Body of pancreas (tissue), 4 donors: ENCODE measurements around the gene PTPRN. TPM values are rescaled to one million over a fixed set of nuclear protein-coding genes. Genes with fewer than 3 reads are reported as not detected.

Source experiments
- ATAC-seq: fragments of 150-250 bp; one replicate; pipeline ENCODE4 v1.9.1; 2016
- DNase-seq, 4 donors: peaks; one replicate each; pipeline ENCODE4 v3.0.0-alpha.2; 2019
- H3K27ac ChIP-seq, 4 donors: fragments of 200-600 bp; sonication (generic); 1 replicate in 3 of 4; 2 replicates in 1 of 4; pipeline versions ENCODE4 v1.5.1 to v1.6.1; 2016 to 2019; ENCODE audit warnings: mild to moderate bottlenecking in 1 of 4, mixed read lengths in 1 of 4, moderate library complexity in 1 of 4
- H3K27me3 ChIP-seq, 2 donors: fragments of 200-600 bp; sonication (generic); one replicate each; pipeline ENCODE4 v1.6.0; 2016; ENCODE audit warnings: mild to moderate bottlenecking in 1 of 2
- H3K36me3 ChIP-seq, 2 donors: fragments of 200-600 bp; sonication (generic); replicated peaks in 1 of 2; 2 replicates each; pipeline ENCODE4 v1.5.1; 2016; ENCODE audit warnings: low read depth in 2 of 2; ENCODE audit not compliant: insufficient read depth in 1 of 2
- H3K4me1 ChIP-seq: fragments of 200-600 bp; sonication (generic); one replicate; pipeline ENCODE4 v1.6.0; 2016
- H3K4me3 ChIP-seq, 2 donors: fragments of 200-600 bp; sonication (generic); 1 replicate in 1 of 2; 2 replicates in 1 of 2; pipeline ENCODE4 v1.5.1; 2016 to 2019
- H3K9me3 ChIP-seq, 3 donors: fragments of 200-600 bp; sonication (generic); 1 replicate in 2 of 3; 2 replicates in 1 of 3; pipeline ENCODE4 v1.5.1; 2016
- POLR2A ChIP-seq, 3 donors: fragments of 450-650 bp; IDR thresholded peaks; one replicate each; pipeline ENCODE4 v1.6.1; 2016; ENCODE audit warnings: antibody characterized with exemption in 3 of 3, mild to moderate bottlenecking in 2 of 3
- WGBS, 2 donors: methylation state at CpG; one replicate each; pipeline ENCODE4 v1.1.5; 2017; 5-methylcytosine and 5-hydroxymethylcytosine counted together
- intact Hi-C: fragments of 100-400 bp; cut with DNase I; formaldehyde crosslinking; loops from one replicate; pipeline ENCODE4 v1.15.1; 2023
- total RNA-seq, 2 donors: library from RNA; depleted of rRNA; stranded (reverse); fragments of >200 nt; gene quantifications; one replicate each; pipeline ENCODE4 v1.1.0, GENCODE V29; 2016
- TF ChIP-seq, protein P1 (sequence below), 7 experiments: fragments of 450-650 bp in 4 of 7; fragments of 200-600 bp in 3 of 7; sonication (generic) in 3 of 7; IDR thresholded peaks; one replicate each; pipeline ENCODE4 v1.5.1; 2016 to 2019; ENCODE audit warnings: antibody characterized with exemption in 7 of 7

PTPRN gene
- total RNA-seq, 2 donors from 2014 or later: 18.7 to 19.8 TPM

GRCh38 chr2:219277703-219278654 lies 31.2 kb downstream of the PTPRN start:
- H3K9me3 ChIP-seq: no peaks in the 10 kb centered on the region
- no peaks in the 10 kb centered on the region for H3K27me3 ChIP-seq
- DNase-seq: peak; percentile 80 to 85 (median 82)
- H3K4me1 ChIP-seq: peaks cover 42% of the 10 kb centered on the region
- no peak for TF ChIP-seq POLR2A (IDR thresholded peaks at IDR 0.05)
- TF ChIP-seq, protein P1, sequence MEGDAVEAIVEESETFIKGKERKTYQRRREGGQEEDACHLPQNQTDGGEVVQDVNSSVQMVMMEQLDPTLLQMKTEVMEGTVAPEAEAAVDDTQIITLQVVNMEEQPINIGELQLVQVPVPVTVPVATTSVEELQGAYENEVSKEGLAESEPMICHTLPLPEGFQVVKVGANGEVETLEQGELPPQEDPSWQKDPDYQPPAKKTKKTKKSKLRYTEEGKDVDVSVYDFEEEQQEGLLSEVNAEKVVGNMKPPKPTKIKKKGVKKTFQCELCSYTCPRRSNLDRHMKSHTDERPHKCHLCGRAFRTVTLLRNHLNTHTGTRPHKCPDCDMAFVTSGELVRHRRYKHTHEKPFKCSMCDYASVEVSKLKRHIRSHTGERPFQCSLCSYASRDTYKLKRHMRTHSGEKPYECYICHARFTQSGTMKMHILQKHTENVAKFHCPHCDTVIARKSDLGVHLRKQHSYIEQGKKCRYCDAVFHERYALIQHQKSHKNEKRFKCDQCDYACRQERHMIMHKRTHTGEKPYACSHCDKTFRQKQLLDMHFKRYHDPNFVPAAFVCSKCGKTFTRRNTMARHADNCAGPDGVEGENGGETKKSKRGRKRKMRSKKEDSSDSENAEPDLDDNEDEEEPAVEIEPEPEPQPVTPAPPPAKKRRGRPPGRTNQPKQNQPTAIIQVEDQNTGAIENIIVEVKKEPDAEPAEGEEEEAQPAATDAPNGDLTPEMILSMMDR (IDR thresholded peaks at IDR 0.05): peak; percentile 89 to 98 (median 97)
- H3K4me3 ChIP-seq: no peak overlapping the region
- intact Hi-C loops: no loop called here
- peaks cover 0 to 10% of the 10 kb centered on the region in 2 donors for H3K36me3 ChIP-seq
- WGBS, 2 donors: 22 to 27% methylated on average over 20 to 25 of the region's 25 CpGs
- peak overlapping the region; percentile 95 to 99 (median 96) for H3K27ac ChIP-seq
- peak; percentile 49 for ATAC-seq

GRCh38 chr2:219274361-219274921 lies 34.8 kb downstream of the PTPRN start:
- Histone ChIP-seq H3K27ac (peak overlapping the region; percentile 57 to 87 (median 66)), H3K36me3 (no peaks in the 10 kb centered on the region), H3K9me3 (no peaks in the 10 kb centered on the region), H3K27me3 (no peaks in the 10 kb centered on the region), H3K4me3 (no peak overlapping the region), H3K4me1 (peaks cover 28% of the 10 kb centered on the region)
- DNase-seq (peak; percentile 41 to 68 (median 52)), ATAC-seq (peak; percentile 17)
- intact Hi-C loops: no loop called here
- TF ChIP-seq, protein P1 (IDR thresholded peaks at IDR 0.05): no peak
- peak in 1 of 3 donors; percentile 32 for TF ChIP-seq POLR2A (IDR thresholded peaks at IDR 0.05)
- WGBS, 2 donors: 55 to 65% methylated on average over 6 of the region's 6 CpGs

DNA sequence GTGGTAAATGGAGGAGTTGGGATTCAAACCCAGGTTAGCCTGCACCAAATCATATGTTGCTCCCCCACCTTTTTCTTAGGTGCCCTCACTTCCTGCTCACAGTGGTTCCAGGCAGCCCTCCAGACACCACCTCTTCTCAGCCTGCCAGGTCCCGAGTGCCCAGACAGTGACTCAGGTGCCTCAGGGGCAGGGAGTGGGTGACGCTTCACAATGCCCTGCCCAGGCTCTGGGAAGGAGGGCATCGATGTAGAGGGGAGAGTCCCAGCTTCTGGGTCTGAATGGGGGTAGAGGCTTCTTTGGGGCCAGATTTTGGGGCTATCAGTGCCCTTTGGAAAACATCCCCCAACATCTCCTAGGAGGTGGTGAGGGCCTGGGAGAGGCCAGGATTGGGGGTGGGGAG lies 35.3 kb downstream of the PTPRN start:
- no peaks in the 10 kb centered on the region for H3K9me3 ChIP-seq
- intact Hi-C loops: no loop called here
- no peaks in the 10 kb centered on the region for H3K27me3 ChIP-seq
- no peaks in the 10 kb centered on the region for H3K36me3 ChIP-seq
- ATAC-seq (no peak), DNase-seq (no peak)
- peaks cover 32% of the 10 kb centered on the region for H3K4me1 ChIP-seq
- no peak overlapping the region for H3K4me3 ChIP-seq
- WGBS, 2 donors: 51 to 80% methylated on average over 1 to 3 of the region's 3 CpGs
- TF ChIP-seq, protein P1 (IDR thresholded peaks at IDR 0.05): no peak
- TF ChIP-seq POLR2A (IDR thresholded peaks at IDR 0.05): no peak
- H3K27ac ChIP-seq: peak overlapping the region; percentile 57 to 87 (median 66)

- ATAC-seq (no peak), DNase-seq (no peak)
- no peaks in the 10 kb centered on the region for H3K36me3 ChIP-seq
- H3K9me3 ChIP-seq: no peaks in the 10 kb centered on the region
- peaks cover 22% of the 10 kb centered on the region for H3K4me1 ChIP-seq
- no peak overlapping the region for H3K4me3 ChIP-seq
- no peak for TF ChIP-seq POLR2A (IDR thresholded peaks at IDR 0.05)
- TF ChIP-seq, protein P1 (IDR thresholded peaks at IDR 0.05): no peak
- 64 to 68% methylated on average over 2 of the region's 2 CpGs for WGBS, 2 donors
- H3K27ac ChIP-seq: no peak overlapping the region
- H3K27me3 ChIP-seq: no peaks in the 10 kb centered on the region
- intact Hi-C loops: no loop called here
Measured at GRCh38 chr2:219272995-219273394, 36.2 kb downstream of the PTPRN start.
